Measurements from ENCODE around the gene BRSK2. TPM values are rescaled to one million over a fixed set of nuclear protein-coding genes. Genes with fewer than 3 reads are reported as not detected.

The BRSK2 gene
- total RNA-seq, 1 experiment from 2014 or later: 1.2 TPM

DNA sequence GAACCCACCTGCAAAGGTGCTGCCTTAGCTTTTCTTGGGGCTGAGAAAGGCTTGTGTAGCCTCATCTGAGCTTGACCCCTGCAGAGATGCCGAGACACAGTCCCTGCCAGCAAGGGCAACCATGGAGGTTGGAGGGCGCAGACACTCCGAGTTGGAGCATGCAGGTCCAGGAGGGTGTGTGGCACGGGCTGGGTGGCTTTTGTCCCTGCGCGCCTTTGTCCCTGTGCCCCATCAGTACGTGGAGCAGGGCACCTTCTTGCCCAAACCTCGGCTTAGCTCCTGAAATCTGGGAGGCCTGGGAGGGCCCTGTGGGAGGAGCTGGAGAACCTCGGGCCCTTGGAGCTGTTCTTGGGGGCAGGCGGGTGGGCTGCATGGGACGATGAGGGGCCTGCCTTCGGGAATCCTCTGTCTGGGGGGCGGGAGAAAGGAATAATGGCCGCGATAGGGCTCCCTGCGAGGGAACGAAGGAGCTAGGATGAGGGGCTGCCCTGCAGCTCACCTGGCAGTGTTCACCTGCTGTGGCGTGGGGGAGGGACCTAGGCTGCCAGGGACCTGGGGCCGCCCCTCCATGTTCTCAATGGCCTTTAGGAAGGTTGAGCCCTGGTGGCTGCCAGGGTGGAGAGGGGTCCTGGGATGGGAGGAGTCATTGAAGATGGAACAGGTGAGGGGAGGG is 3.4 kb downstream of the BRSK2 start:
- Histone ChIP-seq H3F3A (ENCODE audit: low read length, unreplicated experiment) (no peaks in the 10 kb centered on the region), H3K27me3 (ENCODE audit: low read length) (no peaks in the 10 kb centered on the region), H3K4me1 (ENCODE audit: insufficient read depth, low read length) (0 out of 2 replicates have a peak, but pooled peaks cover 4% of the 10 kb centered on the region), H3K4me3 (ENCODE audit: low read length) (no peak overlapping the region), H4K20me1 (ENCODE audit: low read length) (no peaks in the 10 kb centered on the region), H3K9me3 (ENCODE audit: low read length) (no peaks in the 10 kb centered on the region), H3K79me2 (ENCODE audit: low read length) (no peaks in the 10 kb centered on the region), H3K4me2 (ENCODE audit: low read length) (no peak overlapping the region), H3K36me3 (ENCODE audit: low read depth, low read length) (no peaks in the 10 kb centered on the region), H3K27ac (ENCODE audit: low read length) (no peak overlapping the region), H3K9ac (ENCODE audit: low read length) (no peak overlapping the region), H3K9me2 (replicated peaks; ENCODE audit: low read length) (no peaks in the 10 kb centered on the region), H2AFZ (ENCODE audit: low read length) (no peak overlapping the region)
- no peak for TF ChIP-seq EZH2phosphoT487 (IDR thresholded peaks at IDR 0.05; ENCODE audit: borderline replicate concordance, low read length)
- TF ChIP-seq EZH2 (IDR thresholded peaks at IDR 0.05; ENCODE audit: low read length, unreplicated experiment): no peak
- TF ChIP-seq, protein P1, sequence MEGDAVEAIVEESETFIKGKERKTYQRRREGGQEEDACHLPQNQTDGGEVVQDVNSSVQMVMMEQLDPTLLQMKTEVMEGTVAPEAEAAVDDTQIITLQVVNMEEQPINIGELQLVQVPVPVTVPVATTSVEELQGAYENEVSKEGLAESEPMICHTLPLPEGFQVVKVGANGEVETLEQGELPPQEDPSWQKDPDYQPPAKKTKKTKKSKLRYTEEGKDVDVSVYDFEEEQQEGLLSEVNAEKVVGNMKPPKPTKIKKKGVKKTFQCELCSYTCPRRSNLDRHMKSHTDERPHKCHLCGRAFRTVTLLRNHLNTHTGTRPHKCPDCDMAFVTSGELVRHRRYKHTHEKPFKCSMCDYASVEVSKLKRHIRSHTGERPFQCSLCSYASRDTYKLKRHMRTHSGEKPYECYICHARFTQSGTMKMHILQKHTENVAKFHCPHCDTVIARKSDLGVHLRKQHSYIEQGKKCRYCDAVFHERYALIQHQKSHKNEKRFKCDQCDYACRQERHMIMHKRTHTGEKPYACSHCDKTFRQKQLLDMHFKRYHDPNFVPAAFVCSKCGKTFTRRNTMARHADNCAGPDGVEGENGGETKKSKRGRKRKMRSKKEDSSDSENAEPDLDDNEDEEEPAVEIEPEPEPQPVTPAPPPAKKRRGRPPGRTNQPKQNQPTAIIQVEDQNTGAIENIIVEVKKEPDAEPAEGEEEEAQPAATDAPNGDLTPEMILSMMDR (conservative IDR thresholded peaks at IDR 0.05; ENCODE audit: low read depth, low read length): no peak
- intact Hi-C loops (cut with micrococcal nuclease): no loop called here
- DNase-seq (no peak), ATAC-seq (no peak)
- ChIA-PET POLR2A (ENCODE audit: unreplicated experiment) (no interaction called here), CTCF (no interaction called here)
- BruUV-seq (replicated peaks): no TSS peak

DNA sequence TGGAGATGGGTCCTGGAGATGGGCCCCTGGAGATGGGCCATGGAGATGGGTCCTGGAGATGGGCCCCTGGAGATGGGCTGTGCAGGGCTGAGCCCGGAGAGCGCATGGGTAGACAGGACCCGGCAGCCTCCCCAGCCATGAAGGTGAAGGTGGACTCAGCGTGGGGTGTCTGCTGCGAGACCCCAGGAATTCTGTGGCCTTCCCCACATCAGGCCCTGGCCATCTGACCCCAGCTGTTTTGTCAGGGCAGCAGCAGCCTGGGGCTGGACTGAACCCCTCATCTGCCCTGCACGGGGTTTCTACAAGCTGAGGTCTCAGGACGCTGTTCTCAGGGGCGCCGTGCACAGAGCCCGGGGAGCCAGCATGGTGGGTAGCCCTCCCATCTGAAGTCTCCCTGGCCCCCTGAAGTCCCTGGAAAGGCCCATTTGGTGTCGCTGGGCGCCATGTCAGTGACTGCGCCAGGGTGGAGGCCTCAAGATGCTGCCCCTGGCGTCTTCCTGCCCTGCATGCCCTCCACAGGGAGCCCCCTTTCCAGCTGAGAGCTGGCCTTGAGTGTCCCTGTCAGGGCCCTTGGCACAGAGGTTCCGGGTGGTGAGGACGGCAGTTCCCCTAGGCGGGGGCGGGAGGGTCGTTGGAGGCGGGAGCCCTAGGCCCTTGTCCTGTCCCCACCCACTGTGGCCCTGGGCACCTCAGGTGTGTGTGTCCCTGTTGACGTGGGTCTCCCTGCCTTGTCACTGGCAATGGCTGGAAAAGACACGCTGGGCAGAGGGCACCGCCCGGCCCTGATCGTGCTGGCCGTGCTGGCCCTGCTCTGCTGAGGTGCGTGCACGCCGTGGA is 5.4 kb downstream of the BRSK2 start:
- H3K9ac ChIP-seq (ENCODE audit: low read length): no peak overlapping the region
- ChIA-PET POLR2A (ENCODE audit: unreplicated experiment) (no interaction called here), CTCF (no interaction called here)
- no peaks in the 10 kb centered on the region for H3K36me3 ChIP-seq (ENCODE audit: low read depth, low read length)
- H3K4me1 ChIP-seq (ENCODE audit: insufficient read depth, low read length): no peaks in the 10 kb centered on the region
- no peaks in the 10 kb centered on the region for H3K27me3 ChIP-seq (ENCODE audit: low read length)
- ATAC-seq (no peak), DNase-seq (no peak)
- TF ChIP-seq EZH2phosphoT487 (IDR thresholded peaks at IDR 0.05; ENCODE audit: borderline replicate concordance, low read length) (no peak), EZH2 (IDR thresholded peaks at IDR 0.05; ENCODE audit: low read length, unreplicated experiment) (no peak)
- TF ChIP-seq, protein P1 (conservative IDR thresholded peaks at IDR 0.05; ENCODE audit: low read depth, low read length): no peak
- no peaks in the 10 kb centered on the region for H4K20me1 ChIP-seq (ENCODE audit: low read length)
- BruUV-seq (replicated peaks): no TSS peak
- H3K4me3 ChIP-seq (ENCODE audit: low read length): no peak overlapping the region
- H2AFZ ChIP-seq (ENCODE audit: low read length): no peak overlapping the region
- H3K4me2 ChIP-seq (ENCODE audit: low read length): no peak overlapping the region
- no peaks in the 10 kb centered on the region for H3K79me2 ChIP-seq (ENCODE audit: low read length)
- intact Hi-C loops (cut with micrococcal nuclease): no loop called here
- H3K27ac ChIP-seq (ENCODE audit: low read length): no peak overlapping the region
- H3K9me3 ChIP-seq (ENCODE audit: low read length): no peaks in the 10 kb centered on the region
- H3K9me2 ChIP-seq (replicated peaks; ENCODE audit: low read length): no peaks in the 10 kb centered on the region
- no peaks in the 10 kb centered on the region for H3F3A ChIP-seq (ENCODE audit: low read length, unreplicated experiment)
